Neuronal stem cell (in vitro differentiated cells): Measurements from ENCODE around the gene DCC.

Experiments used
- DNase-seq: peaks from one replicate; pipeline ENCODE4 v3.0.0-alpha.2; 2013; ENCODE audit warnings: low spot score
- H2AFZ ChIP-seq: one replicate; pipeline ENCODE4 v1.6.1; 2013; ENCODE audit warnings: mild to moderate bottlenecking, low read length, inconsistent platforms
- H2AK5ac ChIP-seq: 2 replicates; pipeline ENCODE4 v1.6.1; 2013; ENCODE audit warnings: low read depth, mild to moderate bottlenecking, inconsistent platforms, low read length, moderate library complexity, mixed read lengths
- H2BK120ac ChIP-seq: 2 replicates; pipeline ENCODE4 v1.6.1; 2013; ENCODE audit warnings: low read depth, mild to moderate bottlenecking, inconsistent platforms, low read length, moderate library complexity, mixed read lengths
- H2BK12ac ChIP-seq: one replicate; pipeline ENCODE4 v1.6.1; 2013; ENCODE audit warnings: low read length, inconsistent platforms
- H2BK15ac ChIP-seq: 2 replicates; pipeline ENCODE4 v1.6.1; 2013; ENCODE audit warnings: mild to moderate bottlenecking, low read length, inconsistent platforms, mixed read lengths
- H2BK5ac ChIP-seq: one replicate; pipeline ENCODE4 v1.6.1; 2013; ENCODE audit warnings: inconsistent platforms, mild to moderate bottlenecking, low read length, moderate library complexity
- H3K14ac ChIP-seq: one replicate; pipeline ENCODE4 v1.6.1; 2013; ENCODE audit warnings: low read length, inconsistent platforms
- H3K18ac ChIP-seq: 2 replicates; pipeline ENCODE4 v1.6.1; 2013; ENCODE audit warnings: low read length, inconsistent platforms
- H3K23ac ChIP-seq: 2 replicates; pipeline ENCODE4 v1.6.1; 2013; ENCODE audit warnings: low read depth, mild to moderate bottlenecking, mixed read lengths, low read length, inconsistent platforms; ENCODE audit not compliant: poor library complexity
- H3K27ac ChIP-seq: replicated peaks from 3 replicates; pipeline ENCODE4 v1.5.1; 2013; ENCODE audit warnings: low read length, inconsistent platforms
- H3K27me3 ChIP-seq, 3 experiments: 2 replicates each; pipeline ENCODE4 v1.6.1; 2013; ENCODE audit warnings: low read length in 3 of 3, mild to moderate bottlenecking in 2 of 3, inconsistent platforms in 1 of 3, low read depth in 1 of 3, mixed read lengths in 1 of 3, moderate library complexity in 1 of 3; ENCODE audit not compliant: control insufficient read depth in 3 of 3, insufficient read depth in 3 of 3
- H3K36me3 ChIP-seq, 2 donors: replicated peaks in 1 of 2; 2 replicates each; pipeline ENCODE4 v1.6.1; 2013; ENCODE audit warnings: low read length in 2 of 2; ENCODE audit not compliant: control insufficient read depth in 2 of 2, insufficient read depth in 2 of 2
- H3K4ac ChIP-seq: 2 replicates; pipeline ENCODE4 v1.6.1; 2013; ENCODE audit warnings: inconsistent platforms, mild to moderate bottlenecking, low read length, moderate library complexity
- H3K4me1 ChIP-seq, 2 donors: 1 replicate in 1 of 2; 2 replicates in 1 of 2; pipeline ENCODE4 v1.6.1; 2013; ENCODE audit warnings: low read length in 2 of 2, low read depth in 1 of 2; ENCODE audit not compliant: control insufficient read depth in 2 of 2, insufficient read depth in 1 of 2
- H3K4me2 ChIP-seq: one replicate; pipeline ENCODE4 v1.6.1; 2013; ENCODE audit warnings: mild to moderate bottlenecking, low read length, inconsistent platforms; ENCODE audit not compliant: insufficient read depth, poor library complexity, severe bottlenecking
- H3K4me3 ChIP-seq, 2 donors: 2 replicates each; pipeline ENCODE4 v1.5.1; 2013; ENCODE audit warnings: low read length in 2 of 2, mild to moderate bottlenecking in 2 of 2, inconsistent platforms in 1 of 2, moderate library complexity in 1 of 2
- H3K79me1 ChIP-seq: one replicate; pipeline ENCODE4 v1.6.1; 2013; ENCODE audit warnings: low read depth, mild to moderate bottlenecking, inconsistent platforms, low read length, moderate library complexity
- H3K9ac ChIP-seq: one replicate; pipeline ENCODE4 v1.6.1; 2013; ENCODE audit warnings: mild to moderate bottlenecking, low read depth, low read length, inconsistent platforms; ENCODE audit not compliant: poor library complexity
- H3K9me3 ChIP-seq, 2 donors: replicated peaks in 1 of 2; 2 replicates each; pipeline versions ENCODE3 to v1.6.1; 2013; ENCODE audit warnings: low read length in 2 of 2, mild to moderate bottlenecking in 2 of 2, inconsistent platforms in 1 of 2, low read depth in 1 of 2, mixed read lengths in 1 of 2, moderate library complexity in 1 of 2; ENCODE audit not compliant: control insufficient read depth in 2 of 2, insufficient read depth in 1 of 2
- H4K8ac ChIP-seq: one replicate; pipeline ENCODE4 v1.6.1; 2013; ENCODE audit warnings: low read depth, mild to moderate bottlenecking, inconsistent platforms, low read length, moderate library complexity
- H4K91ac ChIP-seq: one replicate; pipeline ENCODE4 v1.6.1; 2013; ENCODE audit warnings: low read length, low read depth, mild to moderate bottlenecking, inconsistent platforms; ENCODE audit not compliant: poor library complexity
- WGBS, 2 donors: extraction: QIAGEN DNeasy Blood & Tissue Kit; methylation state at CpG; one replicate each; pipeline ENCODE4 v1.1.7; 2013; ENCODE audit warnings: missing lambda C conversion rate in 2 of 2, mixed read lengths in 1 of 2; ENCODE audit not compliant: insufficient read length in 2 of 2, insufficient replicate concordance in 1 of 2; ENCODE audit errors: extremely low coverage in 2 of 2; 5-methylcytosine and 5-hydroxymethylcytosine counted together

The DCC gene

GRCh38 chr18:52312346-52312745 lies 27.7 kb upstream of the DCC start:
- Histone ChIP-seq H3K36me3 (no peaks in the 10 kb centered on the region), H3K4me3 (no peak overlapping the region), H3K27ac (no peak overlapping the region)

GRCh38 chr18:52313213-52313612 lies 26.8 kb upstream of the DCC start:
- no peak overlapping the region for H3K27ac ChIP-seq
- no CpG with 5 or more reads among the region's 2 CpGs for WGBS, 2 donors
- H2AFZ ChIP-seq: no peak overlapping the region

More at GRCh38 chr18:52312346-52312745, 27.7 kb upstream of the DCC start:
- H2BK12ac ChIP-seq: no peak overlapping the region
- no peak overlapping the region for H2BK15ac ChIP-seq
- no peaks in the 10 kb centered on the region for H3K27me3 ChIP-seq
- H2AFZ ChIP-seq: no peak overlapping the region
- H2AK5ac ChIP-seq: no peak overlapping the region
- no peak overlapping the region for H3K14ac ChIP-seq
- H3K18ac ChIP-seq: no peak overlapping the region
- no peak overlapping the region for H3K9ac ChIP-seq
- no peaks in the 10 kb centered on the region for H3K79me1 ChIP-seq
- H3K4me1 ChIP-seq: peaks cover 0 to 3% of the 10 kb centered on the region in 2 donors
- DNase-seq: no peak
- peaks cover 0 to 2% of the 10 kb centered on the region in 2 donors for H3K9me3 ChIP-seq
- no peak overlapping the region for H4K91ac ChIP-seq
- no peak overlapping the region for H4K8ac ChIP-seq
- H3K4ac ChIP-seq: no peak overlapping the region
- no peak overlapping the region for H2BK5ac ChIP-seq
- no peak overlapping the region for H3K4me2 ChIP-seq
- no peak overlapping the region for H3K23ac ChIP-seq
- no peak overlapping the region for H2BK120ac ChIP-seq

GRCh38 chr18:52319424-52319983 lies 20.5 kb upstream of the DCC start:
- H4K91ac ChIP-seq: no peak overlapping the region
- peak overlapping the region; percentile 5 for H2AFZ ChIP-seq
- H2BK12ac ChIP-seq: no peak overlapping the region
- H3K27ac ChIP-seq: no peak overlapping the region
- no peak overlapping the region for H3K14ac ChIP-seq
- H2AK5ac ChIP-seq: no peak overlapping the region
- no peak overlapping the region for H3K9ac ChIP-seq
- no peak overlapping the region for H3K4me3 ChIP-seq
- H3K36me3 ChIP-seq: no peaks in the 10 kb centered on the region
- H3K23ac ChIP-seq: no peak overlapping the region
- H3K18ac ChIP-seq: no peak overlapping the region
- H3K79me1 ChIP-seq: no peaks in the 10 kb centered on the region
- H3K4me1 ChIP-seq: no peaks in the 10 kb centered on the region
- no peak overlapping the region for H2BK120ac ChIP-seq
- no peak overlapping the region for H3K4ac ChIP-seq
- H2BK5ac ChIP-seq: no peak overlapping the region
- H4K8ac ChIP-seq: no peak overlapping the region
- no peak for DNase-seq
- H2BK15ac ChIP-seq: no peak overlapping the region
- no peak overlapping the region for H3K4me2 ChIP-seq
- H3K27me3 ChIP-seq: no peaks in the 10 kb centered on the region
- peaks cover 0 to 2% of the 10 kb centered on the region in 2 donors for H3K9me3 ChIP-seq
- no CpG with 5 or more reads among the region's 6 CpGs for WGBS, 2 donors

More at GRCh38 chr18:52313213-52313612, 26.8 kb upstream of the DCC start:
- H2BK15ac ChIP-seq: no peak overlapping the region
- peaks cover 0 to 3% of the 10 kb centered on the region in 2 donors for H3K4me1 ChIP-seq
- peaks cover 0 to 2% of the 10 kb centered on the region in 2 donors for H3K9me3 ChIP-seq
- H3K18ac ChIP-seq: no peak overlapping the region
- no peak overlapping the region for H3K4me3 ChIP-seq
- no peak overlapping the region for H3K14ac ChIP-seq
- DNase-seq: no peak
- no peak overlapping the region for H2BK12ac ChIP-seq
- no peak overlapping the region for H4K91ac ChIP-seq
- H2BK5ac ChIP-seq: no peak overlapping the region
- H2AK5ac ChIP-seq: no peak overlapping the region
- no peaks in the 10 kb centered on the region for H3K79me1 ChIP-seq
- H3K4ac ChIP-seq: no peak overlapping the region
- H2BK120ac ChIP-seq: no peak overlapping the region
- no peaks in the 10 kb centered on the region for H3K27me3 ChIP-seq
- H3K23ac ChIP-seq: no peak overlapping the region
- H3K4me2 ChIP-seq: no peak overlapping the region
- no peaks in the 10 kb centered on the region for H3K36me3 ChIP-seq
- no peak overlapping the region for H3K9ac ChIP-seq
- H4K8ac ChIP-seq: no peak overlapping the region

DNA sequence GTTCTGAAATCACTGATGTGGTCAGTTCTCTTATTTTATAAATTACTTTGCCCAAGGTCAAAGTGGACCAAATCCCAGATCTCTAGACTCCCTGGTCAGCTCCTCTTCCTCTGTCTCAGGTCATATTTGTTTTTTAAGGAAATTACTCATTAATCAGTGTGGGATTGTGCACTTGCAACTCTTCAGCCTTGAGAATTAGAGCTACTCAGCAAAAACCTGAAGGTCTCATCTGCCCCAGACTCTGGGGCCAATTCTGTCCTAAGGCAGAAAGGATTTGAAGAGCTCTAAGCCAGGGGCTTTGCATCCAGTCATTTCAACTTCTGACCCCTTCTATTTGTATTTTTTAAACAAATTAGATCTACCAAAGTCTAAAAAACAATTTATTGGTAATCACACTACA lies 17.7 kb upstream of the DCC start:
- H3K79me1 ChIP-seq: no peaks in the 10 kb centered on the region
- H2AFZ ChIP-seq: no peak overlapping the region
- no peak overlapping the region for H3K9ac ChIP-seq
- H3K4me1 ChIP-seq: no peaks in the 10 kb centered on the region
- no peak overlapping the region for H3K27ac ChIP-seq
- no peak overlapping the region for H2BK12ac ChIP-seq
- no peaks in the 10 kb centered on the region for H3K36me3 ChIP-seq
- H3K4me2 ChIP-seq: no peak overlapping the region
- H3K27me3 ChIP-seq: no peaks in the 10 kb centered on the region
- H3K23ac ChIP-seq: no peak overlapping the region
- no peak overlapping the region for H3K4me3 ChIP-seq
- H3K9me3 ChIP-seq: no peaks in the 10 kb centered on the region
- H3K4ac ChIP-seq: no peak overlapping the region
- H2BK15ac ChIP-seq: no peak overlapping the region
- H3K14ac ChIP-seq: no peak overlapping the region
- H4K91ac ChIP-seq: no peak overlapping the region
- H3K18ac ChIP-seq: no peak overlapping the region
- no peak overlapping the region for H2AK5ac ChIP-seq
- DNase-seq: no peak
- no peak overlapping the region for H2BK120ac ChIP-seq
- no peak overlapping the region for H2BK5ac ChIP-seq
- H4K8ac ChIP-seq: no peak overlapping the region
